ENCODE measurements around the gene BAIAP2L1.

Gene BAIAP2L1

DNA sequence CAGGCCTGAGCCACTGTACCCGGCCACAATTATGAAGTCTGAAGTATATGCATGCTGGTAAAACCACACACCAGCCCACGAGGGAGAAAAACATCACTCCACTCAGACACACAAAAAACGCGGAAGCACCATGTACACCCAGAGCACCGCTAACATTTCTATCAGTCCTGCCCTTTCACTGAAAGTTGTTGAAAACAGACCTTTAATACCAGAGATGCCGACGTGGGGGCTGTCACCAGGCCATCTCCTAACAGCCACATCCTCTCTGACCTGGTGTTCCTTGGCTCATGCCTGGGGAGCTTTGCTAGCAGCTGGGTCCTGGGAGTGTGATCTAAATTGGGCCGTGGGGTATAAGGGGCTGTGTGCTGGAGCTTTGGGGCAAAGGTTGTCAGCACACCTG is 49.8 kb downstream of the BAIAP2L1 start:
- no peak for DNase-seq
- Histone ChIP-seq H3K4me3 (ENCODE audit: low read depth, low read length) (no peak overlapping the region), H3K27me3 (ENCODE audit: insufficient read depth, low read depth, severe bottlenecking) (no peaks in the 10 kb centered on the region), H3K9me3 (ENCODE audit: severe bottlenecking) (no peaks in the 10 kb centered on the region), H3K36me3 (peaks cover 11% of the 10 kb centered on the region), H3K27ac (no peak overlapping the region)
- TF ChIP-seq, protein P1, sequence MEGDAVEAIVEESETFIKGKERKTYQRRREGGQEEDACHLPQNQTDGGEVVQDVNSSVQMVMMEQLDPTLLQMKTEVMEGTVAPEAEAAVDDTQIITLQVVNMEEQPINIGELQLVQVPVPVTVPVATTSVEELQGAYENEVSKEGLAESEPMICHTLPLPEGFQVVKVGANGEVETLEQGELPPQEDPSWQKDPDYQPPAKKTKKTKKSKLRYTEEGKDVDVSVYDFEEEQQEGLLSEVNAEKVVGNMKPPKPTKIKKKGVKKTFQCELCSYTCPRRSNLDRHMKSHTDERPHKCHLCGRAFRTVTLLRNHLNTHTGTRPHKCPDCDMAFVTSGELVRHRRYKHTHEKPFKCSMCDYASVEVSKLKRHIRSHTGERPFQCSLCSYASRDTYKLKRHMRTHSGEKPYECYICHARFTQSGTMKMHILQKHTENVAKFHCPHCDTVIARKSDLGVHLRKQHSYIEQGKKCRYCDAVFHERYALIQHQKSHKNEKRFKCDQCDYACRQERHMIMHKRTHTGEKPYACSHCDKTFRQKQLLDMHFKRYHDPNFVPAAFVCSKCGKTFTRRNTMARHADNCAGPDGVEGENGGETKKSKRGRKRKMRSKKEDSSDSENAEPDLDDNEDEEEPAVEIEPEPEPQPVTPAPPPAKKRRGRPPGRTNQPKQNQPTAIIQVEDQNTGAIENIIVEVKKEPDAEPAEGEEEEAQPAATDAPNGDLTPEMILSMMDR (IDR thresholded peaks at IDR 0.05; ENCODE audit: low read depth, low read length): no peak

DNA sequence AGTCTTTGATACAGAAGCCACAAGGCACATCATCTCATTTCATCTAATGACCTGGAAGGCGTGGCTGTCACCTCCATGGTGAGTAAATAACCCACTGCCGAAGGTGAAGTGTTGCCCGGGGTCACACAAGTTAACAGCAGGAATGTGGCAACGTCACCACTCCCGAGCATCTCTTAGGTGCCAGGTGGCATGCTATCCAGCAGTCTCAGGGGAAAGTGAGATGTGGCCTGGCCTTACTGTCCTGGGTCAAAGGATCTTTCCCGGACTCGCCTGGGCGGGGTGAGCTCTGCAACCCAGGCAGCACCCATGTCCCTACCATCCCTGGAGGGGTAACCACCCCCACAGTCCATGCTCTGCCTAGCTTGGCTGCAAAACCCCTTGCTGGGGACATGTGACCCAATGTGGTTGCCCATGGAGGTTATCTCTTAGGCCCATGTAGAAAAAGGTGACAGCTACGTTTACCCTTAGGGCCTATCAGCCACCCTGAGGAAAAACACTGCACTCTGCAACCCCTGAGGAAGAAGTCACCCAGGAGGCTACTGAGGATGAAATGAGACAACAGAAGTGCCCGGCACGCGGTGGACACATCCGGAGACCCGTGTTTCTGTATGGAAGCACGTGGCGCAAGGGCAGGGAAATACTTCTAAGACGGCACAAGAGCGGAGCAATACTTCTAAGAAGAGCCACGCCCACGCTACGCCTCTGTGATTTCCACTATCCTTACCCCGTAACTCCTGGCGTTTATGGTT is 52.0 kb downstream of the BAIAP2L1 start:
- Histone ChIP-seq H3K36me3 (peaks cover 6% of the 10 kb centered on the region), H3K9me3 (ENCODE audit: severe bottlenecking) (no peaks in the 10 kb centered on the region), H3K4me3 (ENCODE audit: low read depth, low read length) (no peak overlapping the region), H3K27ac (no peak overlapping the region), H3K27me3 (ENCODE audit: insufficient read depth, low read depth, severe bottlenecking) (no peaks in the 10 kb centered on the region)
- no peak for DNase-seq
- TF ChIP-seq, protein P1 (IDR thresholded peaks at IDR 0.05; ENCODE audit: low read depth, low read length): no peak

DNA sequence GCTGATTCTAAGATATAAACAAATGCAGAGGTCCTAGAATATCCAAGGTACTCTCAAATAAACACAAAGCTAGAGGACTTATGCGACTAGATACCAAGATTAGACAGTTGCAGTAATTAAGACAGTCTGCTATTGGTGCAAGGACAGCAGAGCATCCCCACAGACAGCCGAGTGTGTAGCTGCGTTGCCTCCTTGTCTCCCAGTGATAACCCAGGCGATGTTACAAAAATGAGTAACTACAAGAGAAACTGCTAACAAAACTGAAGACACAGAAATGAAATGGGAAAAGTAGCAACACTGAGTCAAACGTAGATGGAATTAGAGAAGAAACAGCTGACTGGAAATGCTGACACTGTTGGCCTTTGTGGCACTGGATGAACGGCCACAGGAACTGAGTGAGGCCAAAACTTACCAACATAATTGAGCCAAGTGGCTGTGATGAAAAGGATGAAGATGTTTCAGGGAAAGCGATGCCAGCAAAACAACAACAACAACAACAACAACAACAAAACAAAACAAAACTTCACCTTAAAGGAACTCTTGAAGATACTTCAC is 54.3 kb downstream of the BAIAP2L1 start:
- H3K27ac ChIP-seq: no peak overlapping the region
- DNase-seq: no peak
- TF ChIP-seq, protein P1 (IDR thresholded peaks at IDR 0.05; ENCODE audit: low read depth, low read length): no peak
- H3K9me3 ChIP-seq (ENCODE audit: severe bottlenecking): no peaks in the 10 kb centered on the region
- no peaks in the 10 kb centered on the region for H3K27me3 ChIP-seq (ENCODE audit: insufficient read depth, low read depth, severe bottlenecking)
- H3K4me3 ChIP-seq (ENCODE audit: low read depth, low read length): no peak overlapping the region
- no peaks in the 10 kb centered on the region; the same call in 1 of the 2 replicates for H3K36me3 ChIP-seq

DNA sequence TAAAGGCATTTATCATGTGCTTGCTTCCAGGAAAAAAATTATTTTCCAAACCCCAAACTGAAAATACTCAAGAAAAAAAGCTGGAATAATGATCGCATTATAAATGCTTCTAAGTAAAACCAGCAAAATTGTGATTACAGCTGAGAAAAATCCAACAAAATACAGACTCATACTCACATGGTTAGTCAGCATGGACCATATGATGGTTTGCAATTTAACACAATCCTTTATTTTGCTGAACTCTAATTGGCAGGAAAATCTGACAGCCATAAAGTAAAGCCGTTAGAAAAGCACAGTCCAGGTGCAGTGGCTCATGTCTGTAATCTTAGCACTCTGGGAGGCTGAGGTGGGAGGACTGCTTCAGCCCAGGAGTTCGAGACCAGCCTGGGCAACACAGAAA is 59.8 kb downstream of the BAIAP2L1 start:
- Histone ChIP-seq H3K36me3 (no peaks in the 10 kb centered on the region), H3K9me3 (ENCODE audit: severe bottlenecking) (no peaks in the 10 kb centered on the region), H3K27ac (no peak overlapping the region), H3K4me3 (ENCODE audit: low read depth, low read length) (no peak overlapping the region), H3K27me3 (ENCODE audit: insufficient read depth, low read depth, severe bottlenecking) (no peaks in the 10 kb centered on the region)
- TF ChIP-seq, protein P1 (IDR thresholded peaks at IDR 0.05; ENCODE audit: low read depth, low read length): no peak
- no peak for DNase-seq

DNA sequence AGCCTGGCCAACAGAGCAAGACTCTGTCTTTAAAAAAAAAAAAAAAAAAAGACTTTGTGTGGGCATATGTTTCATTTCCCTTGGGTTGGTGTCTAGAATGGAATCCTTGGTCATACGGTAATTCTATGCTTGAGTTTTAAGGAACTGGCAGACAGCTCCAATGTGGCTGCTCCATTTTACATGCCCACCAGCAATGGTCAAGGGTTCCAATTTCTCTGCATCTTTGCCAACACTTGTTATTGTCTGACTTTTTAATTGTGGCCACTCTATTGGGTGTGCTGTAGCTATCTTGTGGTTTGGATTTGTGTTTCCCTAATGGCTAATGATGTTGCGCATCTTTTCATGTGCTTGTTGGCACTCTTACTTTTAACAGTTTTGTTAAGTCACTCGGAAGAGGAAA is 61.8 kb downstream of the BAIAP2L1 start:
- TF ChIP-seq, protein P1 (IDR thresholded peaks at IDR 0.05; ENCODE audit: low read depth, low read length): no peak
- H3K4me3 ChIP-seq (ENCODE audit: low read depth, low read length): no peak overlapping the region

More for the DNA sequence above, 61.8 kb downstream of the BAIAP2L1 start:
- no peaks in the 10 kb centered on the region for H3K27me3 ChIP-seq (ENCODE audit: insufficient read depth, low read depth, severe bottlenecking)
- H3K27ac ChIP-seq: no peak overlapping the region
- H3K36me3 ChIP-seq: no peaks in the 10 kb centered on the region
- DNase-seq: no peak
- no peaks in the 10 kb centered on the region for H3K9me3 ChIP-seq (ENCODE audit: severe bottlenecking)

Data from WERI-Rb-1 (cell line).